ENCODE results near the gene ELL. TPM values are rescaled to one million over a fixed set of nuclear protein-coding genes. Genes with fewer than 3 reads are reported as not detected.

Gene ELL
- total RNA-seq, 1 donor = 10.9 TPM

- H3K4me3 ChIP-seq (ENCODE audit: low read depth, low read length) = no peak overlapping the region
- no peak for TF ChIP-seq CTCF (IDR thresholded peaks at IDR 0.05; ENCODE audit: insufficient read depth, low read length)
- no peak for DNase-seq (ENCODE audit: low read depth)
These were observed 20.5 kb downstream of the ELL start for GRCh38 chr19:18501351-18501750.

GRCh38 chr19:18500799-18501198, 21.1 kb downstream of the ELL start:
- TF ChIP-seq CTCF (IDR thresholded peaks at IDR 0.05; ENCODE audit: insufficient read depth, low read length) = no peak
- no peak overlapping the region for H3K4me3 ChIP-seq (ENCODE audit: low read depth, low read length)
- DNase-seq (ENCODE audit: low read depth) = peak; percentile 64

- no peak overlapping the region for H3K4me3 ChIP-seq (ENCODE audit: low read depth, low read length)
These were observed 21.5 kb downstream of the ELL start for GRCh38 chr19:18500376-18500775.

GRCh38 chr19:18499055-18499775, 22.7 kb downstream of the ELL start:
- no peak overlapping the region for H3K4me3 ChIP-seq (ENCODE audit: low read depth, low read length)
- TF ChIP-seq CTCF (IDR thresholded peaks at IDR 0.05; ENCODE audit: insufficient read depth, low read length) = no peak
- no peak for DNase-seq (ENCODE audit: low read depth)

More at GRCh38 chr19:18500376-18500775, 21.5 kb downstream of the ELL start:
- DNase-seq (ENCODE audit: low read depth) = peak; percentile 27
- no peak for TF ChIP-seq CTCF (IDR thresholded peaks at IDR 0.05; ENCODE audit: insufficient read depth, low read length)

- no peak overlapping the region for H3K4me3 ChIP-seq (ENCODE audit: low read depth, low read length)
- DNase-seq (ENCODE audit: low read depth) = no peak
- TF ChIP-seq CTCF (IDR thresholded peaks at IDR 0.05; ENCODE audit: insufficient read depth, low read length) = no peak
These were observed 25.0 kb downstream of the ELL start for GRCh38 chr19:18496980-18497256.

- peak; percentile 27 for DNase-seq (ENCODE audit: low read depth)
- TF ChIP-seq CTCF (IDR thresholded peaks at IDR 0.05; ENCODE audit: insufficient read depth, low read length) = no peak
- H3K4me3 ChIP-seq (ENCODE audit: low read depth, low read length) = no peak overlapping the region
These were observed 25.5 kb downstream of the ELL start for GRCh38 chr19:18496167-18496979.
